Activated CD8-positive, alpha-beta memory T cell treated with anti-CD3 and anti-CD28 coated beads for 48 hours (primary cell): Measurements from ENCODE around the gene AANAT.

Source experiments
- DNase-seq, 3 experiments: peaks; one replicate each; pipeline ENCODE4 v3.0.0-alpha.2; 2020; ENCODE audit warnings: low read depth in 2 of 3, low spot score in 2 of 3

Gene AANAT

GRCh38 chr17:76467366-76467765 lies at the start of gene AANAT:
Gene AANAT (plus strand): TSS chr17:76467603. CDS start chr17:76468747, 1,144 bp downstream.
- DNase-seq, result no peak

DNA sequence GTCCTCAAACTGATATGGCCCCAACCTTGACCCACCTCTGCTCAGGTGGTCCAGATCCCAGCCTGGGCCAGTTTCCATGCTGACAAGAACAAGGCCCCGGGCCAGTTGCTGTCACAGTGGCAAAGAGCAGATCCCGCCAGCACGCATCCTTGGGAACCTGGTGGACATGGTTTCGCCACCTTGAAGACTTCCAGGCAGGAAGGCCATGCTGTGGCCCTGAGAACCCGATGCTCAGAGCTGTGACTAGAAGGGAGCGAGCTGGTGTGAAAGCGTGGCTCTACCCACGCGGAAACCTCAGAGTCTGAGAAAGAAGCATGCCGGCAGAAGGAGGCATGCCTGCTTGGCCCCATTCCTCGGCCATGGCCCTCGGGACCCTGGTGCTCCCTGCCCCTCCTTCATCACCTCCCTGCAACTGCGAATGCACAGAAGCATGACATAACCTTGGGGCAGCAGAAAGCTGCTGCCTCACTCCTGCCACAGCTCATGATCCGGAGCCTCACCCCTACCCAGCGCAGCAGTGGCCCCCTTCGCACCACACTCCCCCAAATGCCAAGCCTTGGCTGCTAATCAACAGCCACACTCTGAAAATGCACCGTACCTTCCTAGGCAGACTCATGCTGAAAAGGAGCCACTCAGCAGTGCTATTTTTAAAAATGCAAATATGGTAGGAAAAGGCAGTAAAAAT lies 47.7 kb upstream of the AANAT start:
- no peak for DNase-seq

DNA sequence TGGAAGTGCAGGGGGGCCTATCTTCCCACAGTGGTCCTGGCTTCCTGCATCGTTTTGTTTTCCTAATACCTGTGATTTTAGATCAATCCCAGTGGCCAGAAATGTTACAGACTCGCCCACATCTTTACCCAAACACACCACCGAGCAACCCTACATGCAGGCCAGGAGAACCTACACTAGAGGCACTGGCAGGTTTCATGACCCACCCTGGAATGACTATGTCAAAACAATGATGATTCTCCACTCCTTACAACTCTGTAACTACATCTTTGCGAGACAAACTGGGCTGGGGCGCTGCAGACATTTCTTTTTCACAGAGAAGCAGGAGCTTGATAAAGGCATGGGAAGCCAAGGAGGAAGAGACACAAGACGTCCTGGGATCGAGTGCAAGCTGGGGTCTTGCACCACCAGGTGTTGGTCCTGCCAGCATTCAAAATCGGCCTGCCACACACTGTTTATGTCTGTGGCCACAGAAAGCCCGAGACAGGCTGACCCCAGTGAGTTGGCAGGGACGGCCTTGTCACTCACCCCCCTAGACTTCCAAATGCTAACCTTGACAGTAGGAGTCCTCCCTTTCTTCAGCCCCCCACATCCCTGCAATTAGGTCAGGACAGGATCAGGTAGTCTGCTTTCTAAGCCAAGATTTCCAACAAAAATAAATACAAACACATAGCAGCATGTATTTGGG lies 46.9 kb upstream of the AANAT start:
- DNase-seq, result no peak

- no peak for DNase-seq
Observed at GRCh38 chr17:76421044-76421407, 46.4 kb upstream of the AANAT start.

- no peak for DNase-seq
Observed at GRCh38 chr17:76422406-76422805, 45.0 kb upstream of the AANAT start.

DNA sequence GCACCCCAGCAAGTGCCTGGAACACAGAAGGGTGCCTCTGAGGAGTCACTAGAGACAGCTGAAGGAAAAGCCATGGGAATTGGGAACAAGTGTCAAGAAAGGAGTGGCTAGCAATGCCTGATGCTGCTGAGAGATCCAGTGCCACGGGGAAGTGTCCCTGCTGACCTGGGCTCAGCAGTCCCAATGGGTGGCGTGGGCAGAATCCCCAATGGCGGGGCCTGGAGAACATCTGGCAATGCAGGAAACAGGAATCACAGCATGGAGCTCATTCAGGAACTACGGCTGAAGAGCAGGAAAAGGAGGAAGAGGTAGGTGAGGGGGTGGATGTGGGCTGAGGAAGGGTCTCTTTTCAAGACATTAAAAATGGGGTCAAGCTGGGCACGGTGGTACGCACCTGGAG lies 44.5 kb upstream of the AANAT start:
- no peak for DNase-seq

- DNase-seq, result no peak
Observed at GRCh38 chr17:76426853-76427252, 40.5 kb upstream of the AANAT start.

- DNase-seq, result no peak
Observed at GRCh38 chr17:76427501-76428231, 39.7 kb upstream of the AANAT start.

DNA sequence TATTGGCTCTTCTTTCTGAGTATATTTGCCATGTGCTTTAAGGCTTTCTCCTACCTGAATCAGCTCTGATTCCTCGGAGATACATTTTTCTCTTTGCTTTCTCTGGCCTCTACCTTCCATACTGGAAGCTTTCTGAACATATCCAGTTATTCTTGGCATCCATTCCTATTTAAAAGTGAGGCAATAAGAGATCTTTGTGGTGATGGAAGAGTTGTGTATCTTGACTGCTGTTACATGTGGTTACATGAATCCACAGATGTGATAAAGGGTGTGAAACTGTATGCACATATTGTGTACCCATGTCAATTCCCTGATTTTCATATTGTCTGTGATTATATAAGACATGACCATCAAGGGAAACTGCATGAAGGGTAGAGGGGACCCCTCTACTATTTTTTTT lies 38.9 kb upstream of the AANAT start:
- DNase-seq, result no peak

- no peak for DNase-seq
Observed at GRCh38 chr17:76431509-76431908, 35.9 kb upstream of the AANAT start.

- no peak for DNase-seq
Observed at GRCh38 chr17:76432004-76432403, 35.4 kb upstream of the AANAT start.

- DNase-seq, result no peak
Observed at GRCh38 chr17:76432712-76433336, 34.6 kb upstream of the AANAT start.

DNA sequence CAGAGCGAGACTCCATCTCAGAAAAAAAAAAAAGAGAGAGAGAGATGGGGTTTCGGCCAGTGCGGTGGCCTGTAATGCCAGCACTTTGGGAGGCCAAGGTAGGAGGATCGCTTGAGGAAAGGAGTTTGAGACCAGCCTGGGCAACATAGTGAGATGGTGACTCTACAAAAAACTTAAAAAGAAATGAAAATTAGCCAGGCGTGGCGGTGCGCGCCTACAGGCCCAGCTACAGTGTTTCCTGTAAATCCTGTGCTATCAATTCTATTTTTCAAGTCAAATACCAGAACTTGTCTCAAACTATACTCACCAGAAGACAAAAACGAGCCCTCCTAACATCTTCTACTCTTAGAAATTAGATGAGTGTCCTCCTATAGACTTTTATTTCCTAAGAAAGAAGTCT lies 33.7 kb upstream of the AANAT start:
- DNase-seq, result no peak

DNA sequence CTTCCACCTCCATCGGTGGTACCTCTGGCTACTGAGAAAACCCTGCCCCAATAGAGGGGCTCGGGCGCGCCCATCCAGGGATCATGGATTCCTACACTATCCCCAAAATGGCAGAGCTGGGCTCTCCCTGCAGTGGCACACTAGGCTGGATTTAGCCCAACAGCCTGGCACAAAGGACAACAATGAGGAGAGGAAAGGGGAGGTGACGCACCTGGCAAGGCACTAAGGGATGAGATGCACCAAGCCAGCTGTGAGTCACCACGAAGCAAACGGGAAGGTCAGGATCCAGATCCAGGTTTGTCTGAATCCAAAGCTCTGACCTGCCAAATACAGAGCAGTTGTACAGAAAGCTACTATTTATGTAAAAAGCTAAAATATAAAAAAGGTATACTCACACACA lies 32.5 kb upstream of the AANAT start:
- no peak for DNase-seq

- no peak for DNase-seq
Observed at GRCh38 chr17:76435751-76436150, 31.7 kb upstream of the AANAT start.

- no peak for DNase-seq
Observed at GRCh38 chr17:76437467-76438402, 29.7 kb upstream of the AANAT start.

DNA sequence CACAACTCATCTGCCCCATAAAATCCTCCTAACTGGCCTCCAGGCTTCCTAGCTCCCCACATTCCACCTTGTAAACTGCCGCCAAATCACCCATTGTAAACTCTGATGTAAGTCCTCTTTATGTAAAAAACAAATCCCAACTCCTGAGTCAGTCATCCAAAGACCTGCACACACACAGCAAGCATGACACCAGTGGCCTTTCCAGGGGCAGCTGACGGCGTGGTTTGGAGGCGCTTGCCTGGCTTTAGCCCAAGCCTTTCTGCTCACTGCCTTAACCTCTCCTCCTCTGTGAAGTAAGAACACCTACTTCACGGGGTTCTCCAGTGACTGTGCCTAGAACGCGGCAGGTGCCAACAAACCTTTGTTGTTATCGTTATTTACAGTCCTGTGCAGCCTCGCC lies 28.5 kb upstream of the AANAT start:
- DNase-seq, result no peak

DNA sequence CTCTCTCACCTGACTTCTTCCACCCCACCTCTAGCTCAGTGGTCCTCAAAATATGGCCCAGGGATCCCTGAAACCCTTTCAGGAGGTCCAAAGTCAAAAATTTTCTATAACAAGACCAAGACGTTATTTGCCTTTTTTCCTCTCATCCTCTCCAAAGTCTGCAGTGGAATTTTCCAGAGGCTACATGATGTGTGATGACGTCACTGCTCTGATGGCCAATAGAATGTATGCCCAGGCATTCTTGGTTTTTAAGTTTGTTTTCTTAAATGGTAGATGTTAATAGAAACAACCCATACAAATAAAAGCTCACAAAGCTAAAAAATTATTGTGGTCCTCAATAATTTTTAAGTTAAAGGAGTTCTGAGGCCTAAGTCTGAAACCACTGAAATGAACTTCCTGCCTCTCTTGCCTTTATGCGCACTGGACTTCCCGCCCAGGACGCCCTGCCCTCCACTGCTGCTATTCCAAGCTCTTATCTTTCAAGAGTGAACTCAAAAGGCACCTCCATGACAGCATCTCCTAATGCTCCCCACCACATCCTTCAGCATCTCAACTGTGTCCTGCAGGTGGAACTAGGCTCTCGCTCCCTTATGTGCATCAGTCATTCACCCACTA lies 28.0 kb upstream of the AANAT start:
- no peak for DNase-seq

DNA sequence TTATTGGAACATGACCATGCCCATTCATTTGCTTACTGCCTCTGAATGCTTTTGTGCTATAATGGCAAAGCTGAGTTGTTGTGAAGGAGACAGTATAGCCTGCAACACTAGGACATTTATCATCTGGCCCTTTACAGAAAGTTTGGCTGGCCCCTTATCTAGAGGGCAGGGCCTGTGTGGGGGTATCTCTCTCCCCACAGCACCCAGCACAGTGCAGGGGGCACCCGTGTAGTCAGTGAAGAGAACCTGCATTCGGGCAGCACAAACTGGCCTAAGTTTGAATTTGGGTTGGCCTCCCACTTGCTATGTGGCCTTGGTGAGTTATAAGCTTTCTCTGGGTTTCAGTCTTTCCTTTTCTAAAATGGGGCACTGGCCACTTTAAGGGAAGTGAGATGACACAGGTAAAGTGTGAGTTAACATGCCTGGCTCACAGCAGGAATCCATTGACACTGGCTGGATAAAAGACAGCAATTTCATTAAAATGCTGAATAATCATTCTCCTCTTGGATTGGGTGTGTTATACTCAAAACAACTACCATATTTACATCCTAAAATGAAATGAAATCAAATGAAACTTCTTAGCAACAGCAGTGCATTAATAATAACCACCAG lies 26.5 kb upstream of the AANAT start:
- no peak for DNase-seq
